AG04449 (cell line): ENCODE results near the gene HOXC5.

ENCODE experiments used
- CTCF ChIA-PET: fragments of 350-600 bp; formaldehyde crosslinking; extraction: SDS; loops from one replicate; lab custom pipeline; 2021; ENCODE audit warnings: antibody characterized with exemption; lab: Yijun Ruan, JAX
- POLR2A ChIA-PET: fragments of 400-600, 350-600 bp; formaldehyde crosslinking; extraction: SDS; loops from one replicate; lab custom pipeline; 2020; ENCODE audit warnings: antibody characterized with exemption, inconsistent platforms; lab: Yijun Ruan, JAX
- DNase-seq: peaks from one replicate; pipeline ENCODE4 v3.0.0-alpha.2; 2010; ENCODE audit warnings: low read depth, low spot score
- H3K4me3 ChIP-seq: 2 replicates; pipeline ENCODE4 v1.5.1; 2011; ENCODE audit warnings: low read depth, mild to moderate bottlenecking, control low read depth, low read length
- CTCF ChIP-seq: IDR thresholded peaks from one replicate; pipeline ENCODE4 v1.5.1; 2011; ENCODE audit warnings: mild to moderate bottlenecking, moderate library complexity, low read length, control low read depth, inconsistent platforms; ENCODE audit not compliant: insufficient read depth; ENCODE audit errors: missing control alignments

Gene HOXC5

GRCh38 chr12:54001283-54002187, 31.3 kb upstream of the HOXC5 start:
- ChIA-PET CTCF (interaction anchor here (1.5 to 21.3 kb wide), 9 partner anchors 10 to 213 kb away, joined by 3 to 756 read pairs (median 152); partner anchors contain the start of genes HOXC10, HOXC5, HOXC6 and SMUG1), POLR2A (interaction anchor here (0.6 to 3.1 kb wide), 6 partner anchors 10 to 232 kb away, joined by 3 to 22 read pairs (median 4); partner anchors contain the start of gene HOXC10)
- no peak for DNase-seq
- no peak for TF ChIP-seq CTCF
- H3K4me3 ChIP-seq = peak overlapping the region; percentile 96

GRCh38 chr12:54002278-54002914, 30.5 kb upstream of the HOXC5 start:
- no peak for TF ChIP-seq CTCF
- CTCF ChIA-PET = interaction anchor here (1.0 to 21.3 kb wide), 9 partner anchors 10 to 234 kb away, joined by 3 to 756 read pairs (median 152); partner anchors contain the start of genes HOXC10, HOXC5, HOXC6 and SMUG1
- H3K4me3 ChIP-seq = peak overlapping the region; percentile 96
- POLR2A ChIA-PET = interaction anchor here (0.6 to 3.1 kb wide), 3 partner anchors 10 to 195 kb away, joined by 3 to 22 read pairs (median 4); no protein-coding TSS in a partner anchor
- DNase-seq = no peak

GRCh38 chr12:54002915-54003389, 29.9 kb upstream of the HOXC5 start:
- peak overlapping the region; percentile 96 for H3K4me3 ChIP-seq
- TF ChIP-seq CTCF = no peak
- DNase-seq = no peak
- ChIA-PET CTCF (interaction anchor here (1.0 to 21.3 kb wide), 9 partner anchors 9 to 234 kb away, joined by 3 to 756 read pairs (median 152); partner anchors contain the start of genes HOXC10, HOXC5, HOXC6 and SMUG1), POLR2A (interaction anchor here (1.0 to 3.1 kb wide), 3 partner anchors 11 to 213 kb away, joined by 3 to 22 read pairs (median 4); no protein-coding TSS in a partner anchor)

- ChIA-PET POLR2A (interaction anchor here (1.0 to 1.8 kb wide), 4 partner anchors 8 to 212 kb away, joined by 3 to 7 read pairs (median 4); no protein-coding TSS in a partner anchor), CTCF (interaction anchor here (0.8 to 21.3 kb wide), 15 partner anchors 8 to 257 kb away, joined by 3 to 756 read pairs (median 5); partner anchors contain the start of genes HOXC10, HOXC5, HOXC6 and SMUG1)
- peak overlapping the region; percentile 96 for H3K4me3 ChIP-seq
- no peak for DNase-seq
- no peak for TF ChIP-seq CTCF
Observed at GRCh38 chr12:54003625-54004024, 29.2 kb upstream of the HOXC5 start.

GRCh38 chr12:54004063-54004840, 28.6 kb upstream of the HOXC5 start:
- CTCF ChIA-PET = interaction anchor here (0.7 to 21.3 kb wide), 18 partner anchors 8 to 366 kb away, joined by 3 to 756 read pairs (median 5); partner anchors contain the start of genes HOXC10, HOXC5, HOXC6 and SMUG1
- POLR2A ChIA-PET = interaction anchor here (0.8 to 1.8 kb wide), 5 partner anchors 9 to 211 kb away, joined by 3 to 7 read pairs (median 3); no protein-coding TSS in a partner anchor
- peak; percentile 35 for TF ChIP-seq CTCF
- H3K4me3 ChIP-seq = peak overlapping the region; percentile 96
- no peak for DNase-seq
